NB4 (cell line): ENCODE data around the gene F7.

Source experiments
- POLR2A ChIP-seq: IDR thresholded peaks from 2 replicates; pipeline ENCODE4 v1.6.1; 2011; ENCODE audit warnings: mild to moderate bottlenecking; ENCODE audit not compliant: insufficient read length; ENCODE audit errors: extremely low read depth
- TF ChIP-seq, protein P1 (sequence below): IDR thresholded peaks from one replicate; pipeline ENCODE4 v1.5.1; 2012; ENCODE audit warnings: low read depth, low read length

GRCh38 chr13:113078902-113079780 lies 26.4 kb upstream of the F7 start:
- no peak for TF ChIP-seq POLR2A
- TF ChIP-seq, protein P1, sequence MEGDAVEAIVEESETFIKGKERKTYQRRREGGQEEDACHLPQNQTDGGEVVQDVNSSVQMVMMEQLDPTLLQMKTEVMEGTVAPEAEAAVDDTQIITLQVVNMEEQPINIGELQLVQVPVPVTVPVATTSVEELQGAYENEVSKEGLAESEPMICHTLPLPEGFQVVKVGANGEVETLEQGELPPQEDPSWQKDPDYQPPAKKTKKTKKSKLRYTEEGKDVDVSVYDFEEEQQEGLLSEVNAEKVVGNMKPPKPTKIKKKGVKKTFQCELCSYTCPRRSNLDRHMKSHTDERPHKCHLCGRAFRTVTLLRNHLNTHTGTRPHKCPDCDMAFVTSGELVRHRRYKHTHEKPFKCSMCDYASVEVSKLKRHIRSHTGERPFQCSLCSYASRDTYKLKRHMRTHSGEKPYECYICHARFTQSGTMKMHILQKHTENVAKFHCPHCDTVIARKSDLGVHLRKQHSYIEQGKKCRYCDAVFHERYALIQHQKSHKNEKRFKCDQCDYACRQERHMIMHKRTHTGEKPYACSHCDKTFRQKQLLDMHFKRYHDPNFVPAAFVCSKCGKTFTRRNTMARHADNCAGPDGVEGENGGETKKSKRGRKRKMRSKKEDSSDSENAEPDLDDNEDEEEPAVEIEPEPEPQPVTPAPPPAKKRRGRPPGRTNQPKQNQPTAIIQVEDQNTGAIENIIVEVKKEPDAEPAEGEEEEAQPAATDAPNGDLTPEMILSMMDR: no peak
